GM18505 (cell line): ENCODE measurements around the gene MRTFA.
"Not testable (repeated sequence)": the region's sequence is repeated elsewhere in the genome, so short reads cannot be mapped to it uniquely, and the experiment has no call there.

Source experiments
- ATAC-seq: cut with Tn5 transposase; IDR thresholded peaks from one replicate; pipeline ENCODE4 v1.9.1; 2021; ENCODE audit not compliant: unreplicated experiment
- POLR2A ChIP-seq: IDR thresholded peaks from 4 replicates; pipeline ENCODE4 v1.6.1; 2011; ENCODE audit warnings: borderline replicate concordance; ENCODE audit not compliant: insufficient read depth, insufficient read length; ENCODE audit errors: extremely low read depth

MRTFA gene

GRCh38 chr22:40636380-40637182 lies at the start of gene MRTFA:
Gene MRTFA, minus strand, starts transcription at chr22:40636719.
- TF ChIP-seq POLR2A, result peak; percentile 85
- ATAC-seq, result peak; percentile 90

DNA sequence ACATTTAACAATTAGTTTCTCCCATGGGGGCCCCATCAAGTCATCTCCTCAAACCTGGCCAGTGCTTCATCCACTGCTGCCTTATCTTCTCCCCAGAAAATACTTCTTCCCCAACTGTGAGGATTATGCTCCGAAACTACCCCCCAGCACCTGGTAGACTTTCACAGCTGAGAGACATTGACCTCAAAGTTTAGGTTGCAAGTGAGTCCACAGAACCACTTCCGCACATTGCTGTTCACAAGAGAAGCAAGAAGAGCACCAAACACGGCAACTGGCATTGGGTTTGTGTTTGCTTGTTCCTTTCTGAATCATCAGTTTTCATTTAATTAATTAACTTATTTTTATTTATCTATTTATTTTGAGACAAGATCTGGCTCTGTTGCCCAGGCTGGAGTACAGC lies 48.9 kb upstream of the MRTFA start:
- no peak for ATAC-seq
- no peak for TF ChIP-seq POLR2A

GRCh38 chr22:40684728-40685127 lies 48.2 kb upstream of the MRTFA start:
- TF ChIP-seq POLR2A, result no peak
- no peak for ATAC-seq

GRCh38 chr22:40681451-40681850 lies 44.9 kb upstream of the MRTFA start:
- TF ChIP-seq POLR2A, result no peak
- ATAC-seq, result no peak

- ATAC-seq, result no peak
- no peak for TF ChIP-seq POLR2A
Observed at GRCh38 chr22:40680819-40681183, 44.3 kb upstream of the MRTFA start.

- TF ChIP-seq POLR2A, result no peak
- ATAC-seq, result no peak
Observed at GRCh38 chr22:40679964-40680818, 43.7 kb upstream of the MRTFA start.

DNA sequence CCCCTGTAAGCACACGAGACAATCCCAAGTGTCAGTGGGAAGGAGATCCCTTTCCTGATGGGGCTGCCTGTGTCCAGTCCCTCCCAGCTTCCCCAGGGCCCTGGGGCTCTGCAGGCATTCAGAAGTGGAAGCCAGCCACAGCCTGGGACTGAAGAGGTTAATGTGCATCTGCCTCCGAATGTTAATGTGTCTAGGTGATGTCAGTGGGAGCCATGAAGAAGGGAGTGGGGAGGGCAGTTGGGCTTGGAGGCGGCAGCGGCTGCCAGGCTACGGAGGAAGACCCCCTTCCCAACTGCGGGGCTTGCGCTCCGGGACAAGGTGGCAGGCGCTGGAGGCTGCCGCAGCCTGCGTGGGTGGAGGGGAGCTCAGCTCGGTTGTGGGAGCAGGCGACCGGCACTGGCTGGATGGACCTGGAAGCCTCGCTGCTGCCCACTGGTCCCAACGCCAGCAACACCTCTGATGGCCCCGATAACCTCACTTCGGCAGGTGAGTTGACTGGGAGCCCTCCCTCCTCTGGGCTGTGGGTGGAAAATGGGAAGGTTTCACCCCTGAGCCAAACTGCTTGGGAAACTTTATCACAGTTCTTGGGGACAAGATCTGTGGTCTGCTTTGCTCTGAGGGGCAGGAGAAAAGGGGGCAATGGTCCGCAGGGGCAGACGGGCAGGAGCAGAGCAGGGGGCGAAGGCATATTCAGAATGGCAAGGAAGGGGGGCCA lies 42.9 kb upstream of the MRTFA start, which contains the start of gene MCHR1:
MCHR1 (plus strand) TSS at position 236 of the 715 bp plus-strand sequence; CDS start at position 405, 169 bp downstream.
- no peak for TF ChIP-seq POLR2A
- ATAC-seq, result no peak

DNA sequence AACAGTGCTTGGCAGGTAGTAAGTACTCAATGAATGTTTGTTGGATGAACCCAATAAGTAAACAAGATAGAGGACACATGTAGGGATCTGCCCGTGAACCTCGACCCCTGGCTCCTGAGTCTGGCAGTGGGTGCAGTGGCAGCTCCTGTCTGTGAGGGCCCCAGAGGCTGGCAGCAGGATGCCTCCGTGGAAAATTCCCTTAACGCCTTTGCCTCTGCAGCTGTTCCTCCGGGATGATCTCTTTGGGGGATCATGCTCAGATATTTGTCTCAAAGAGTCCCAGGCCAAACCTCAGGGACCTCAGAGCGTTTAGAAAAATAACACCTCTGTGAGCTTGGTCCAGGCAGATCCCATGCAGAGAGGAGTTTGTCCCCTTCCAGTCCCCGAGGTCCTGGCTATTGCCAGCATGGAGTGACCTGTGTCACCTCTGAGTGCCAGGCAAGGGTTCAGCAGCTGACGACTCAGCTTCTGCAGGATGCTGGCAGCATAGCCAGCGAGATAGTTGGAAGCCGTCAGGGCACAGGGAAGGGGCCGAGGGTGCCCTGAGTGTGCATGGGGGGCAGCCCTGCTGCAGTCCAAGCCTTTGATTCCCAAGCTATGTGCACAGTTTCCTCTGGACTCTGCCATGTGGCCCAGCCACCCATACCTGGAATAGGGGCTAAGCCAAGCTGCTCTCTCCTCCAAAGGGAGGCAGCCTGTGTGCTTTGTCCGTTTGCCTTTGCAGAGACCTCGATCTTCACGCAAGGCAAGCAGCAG lies 42.2 kb upstream of the MRTFA start:
- no peak for TF ChIP-seq POLR2A
- ATAC-seq, result no peak

GRCh38 chr22:40676644-40677043 lies 40.1 kb upstream of the MRTFA start:
- ATAC-seq, result no peak
- TF ChIP-seq POLR2A, result no peak

DNA sequence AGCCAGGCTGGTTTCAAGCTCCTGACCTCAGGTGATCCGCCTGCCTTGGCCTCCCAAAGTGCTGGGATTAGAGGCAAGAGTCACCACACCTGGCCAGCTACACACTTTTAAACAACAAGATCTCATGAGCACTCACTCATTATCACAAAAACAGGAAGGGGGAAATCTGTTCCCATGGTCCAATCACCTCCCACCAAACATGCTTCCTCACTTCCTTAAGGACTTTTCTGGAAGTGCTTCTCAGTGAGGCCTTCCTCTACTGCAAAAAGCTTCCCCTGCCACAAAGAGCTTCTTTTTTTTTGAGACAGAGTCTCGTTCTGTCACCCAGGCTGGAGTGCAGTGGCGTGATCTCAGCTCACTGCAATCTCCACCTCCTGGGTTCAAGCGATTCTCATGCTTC lies 39.6 kb upstream of the MRTFA start:
- not testable (repeated sequence) for ATAC-seq

DNA sequence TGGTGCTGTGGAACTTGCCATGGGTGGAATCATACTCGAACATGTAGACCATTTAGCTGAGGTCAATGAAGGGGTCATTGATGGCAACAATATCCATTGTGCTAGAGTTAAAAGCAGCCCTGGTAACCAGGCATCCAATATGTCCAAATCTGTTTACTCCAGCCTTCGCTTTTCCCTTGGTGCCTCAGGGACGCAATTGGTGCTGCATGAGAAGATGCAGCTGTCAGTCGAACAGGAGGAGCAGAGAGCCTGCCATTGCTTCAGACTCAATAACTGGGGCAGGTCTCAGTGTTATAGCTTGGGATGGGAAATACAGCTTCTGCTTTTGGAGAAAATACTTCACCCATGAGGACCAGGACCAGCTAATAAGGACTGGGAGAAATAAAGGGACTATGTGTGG lies 37.8 kb upstream of the MRTFA start:
- no peak for TF ChIP-seq POLR2A
- no peak for ATAC-seq

- no peak for TF ChIP-seq POLR2A
- ATAC-seq, result no peak
Observed at GRCh38 chr22:40673017-40673416, 36.5 kb upstream of the MRTFA start.
